CD4-positive, alpha-beta T cell treated with Interleukin-4 for 4 hours (primary cell): ENCODE results near the gene ANKRD18B.
"Not testable (repeated sequence)": the region's sequence is repeated elsewhere in the genome, so short reads cannot be mapped to it uniquely, and the experiment has no call there.

Source experiments
- DNase-seq: peaks from one replicate; pipeline ENCODE4 v3.0.0-alpha.2; 2020

The ANKRD18B gene

DNA sequence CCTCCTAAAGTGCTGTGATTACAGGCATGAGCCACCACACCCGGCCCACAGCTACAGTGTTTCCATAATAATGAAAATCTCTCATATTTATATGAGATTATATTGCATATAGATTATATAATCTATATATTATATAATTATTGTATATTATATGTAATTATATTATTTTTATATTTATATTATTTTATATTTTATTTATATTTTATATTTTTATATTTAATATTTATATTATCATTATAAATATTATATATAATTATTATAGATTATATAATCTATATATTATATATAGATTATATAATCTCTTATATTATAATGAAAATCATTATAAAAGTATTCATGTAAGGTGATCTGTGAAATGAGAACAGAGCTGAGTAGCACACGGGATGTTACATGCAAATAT is 11.5 kb downstream of the ANKRD18B start:
- no peak for DNase-seq

DNA sequence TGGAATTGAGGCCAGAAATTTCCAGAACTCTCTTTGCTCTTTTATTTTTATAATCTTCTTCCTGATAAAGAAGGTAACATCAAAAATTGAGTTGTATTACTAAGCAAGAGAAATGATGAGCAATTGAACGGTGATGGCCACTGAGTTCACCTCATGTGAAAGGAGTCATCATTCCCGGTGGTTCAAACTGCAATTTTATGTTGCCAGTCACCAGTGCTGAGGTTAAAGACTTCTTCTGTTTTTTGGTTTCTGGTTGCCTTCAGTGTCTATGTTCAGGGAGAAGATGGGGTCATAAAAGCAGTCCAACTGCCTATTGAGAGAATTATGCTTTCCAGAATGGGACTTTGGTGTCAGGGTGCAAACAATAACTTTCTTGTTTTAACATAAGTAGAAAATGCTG is 19.4 kb downstream of the ANKRD18B start:
- not testable (repeated sequence) for DNase-seq

DNA sequence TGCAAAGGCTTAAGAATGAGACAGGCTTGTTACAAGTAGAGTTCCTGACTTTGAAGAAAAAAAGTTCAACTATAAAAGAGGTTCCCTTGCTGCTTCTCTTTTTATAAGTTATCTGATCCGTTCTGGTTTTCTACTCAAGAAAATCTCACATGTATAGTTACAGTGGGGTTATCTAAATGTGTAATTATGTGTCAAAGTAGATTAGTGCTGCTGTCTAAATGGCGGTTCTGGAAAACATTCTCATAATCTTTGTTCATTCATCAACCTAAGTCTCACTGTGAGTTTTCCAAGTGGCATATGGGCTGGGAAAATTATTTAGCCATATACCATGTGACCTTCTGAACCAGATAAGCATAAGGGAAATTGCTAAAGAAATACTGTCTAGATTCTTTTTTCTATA is 21.7 kb downstream of the ANKRD18B start:
- not testable (repeated sequence) for DNase-seq

DNA sequence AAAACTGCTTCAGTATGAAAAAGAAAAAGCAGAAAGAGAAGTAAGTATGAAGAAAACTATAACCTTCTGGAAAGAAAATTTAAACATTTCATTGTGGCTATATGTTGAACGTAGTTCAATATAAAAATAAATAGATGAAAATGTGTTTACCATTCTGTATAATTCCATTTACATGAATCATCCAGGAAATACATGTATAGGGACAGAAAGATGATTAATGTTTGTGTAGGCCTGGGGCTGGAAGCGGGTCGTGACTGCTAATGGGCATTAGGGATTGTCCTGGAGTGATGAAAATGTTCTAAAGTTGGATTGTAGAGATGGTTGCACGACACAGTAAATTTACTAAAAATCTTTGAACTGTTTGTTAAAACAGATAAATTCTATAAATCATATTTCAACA is 24.8 kb downstream of the ANKRD18B start:
- not testable (repeated sequence) for DNase-seq

DNA sequence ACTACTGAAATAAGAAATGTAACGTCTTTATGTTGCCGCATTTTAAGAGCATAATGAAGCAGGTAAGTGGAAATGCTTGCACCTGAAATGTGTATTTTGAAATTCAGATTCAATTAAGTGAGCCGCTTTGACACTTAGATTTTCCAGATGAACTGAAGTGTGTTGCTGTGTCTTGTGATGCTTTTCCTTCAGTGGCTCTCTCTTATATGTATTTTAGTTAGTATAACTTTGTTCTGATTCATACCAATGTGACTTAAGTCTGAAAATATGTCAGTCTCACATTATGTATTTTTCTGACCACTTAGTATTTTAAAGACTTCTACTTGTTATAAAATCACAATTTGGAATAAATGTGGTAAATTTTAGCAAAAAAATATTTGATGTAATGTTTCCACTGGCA is 25.4 kb downstream of the ANKRD18B start:
- not testable (repeated sequence) for DNase-seq

DNA sequence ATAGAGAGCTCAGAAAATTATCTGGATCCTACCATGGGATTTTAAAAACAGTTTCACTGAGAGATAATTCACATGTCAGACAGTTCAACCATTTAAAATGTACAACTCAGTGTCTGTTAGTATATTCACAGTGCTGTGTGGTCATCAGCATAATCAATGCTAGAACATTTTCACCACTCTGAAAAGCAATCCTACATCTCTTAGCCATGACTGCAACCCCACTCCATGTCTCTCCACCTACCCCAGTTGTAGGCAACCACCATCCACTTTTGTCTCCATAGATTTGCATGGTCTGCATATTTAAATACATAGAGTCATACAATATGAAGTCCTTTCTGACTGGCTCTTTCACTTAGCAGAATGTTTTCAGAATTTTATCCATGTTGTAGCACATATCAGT is 27.1 kb downstream of the ANKRD18B start:
- not testable (repeated sequence) for DNase-seq

DNA sequence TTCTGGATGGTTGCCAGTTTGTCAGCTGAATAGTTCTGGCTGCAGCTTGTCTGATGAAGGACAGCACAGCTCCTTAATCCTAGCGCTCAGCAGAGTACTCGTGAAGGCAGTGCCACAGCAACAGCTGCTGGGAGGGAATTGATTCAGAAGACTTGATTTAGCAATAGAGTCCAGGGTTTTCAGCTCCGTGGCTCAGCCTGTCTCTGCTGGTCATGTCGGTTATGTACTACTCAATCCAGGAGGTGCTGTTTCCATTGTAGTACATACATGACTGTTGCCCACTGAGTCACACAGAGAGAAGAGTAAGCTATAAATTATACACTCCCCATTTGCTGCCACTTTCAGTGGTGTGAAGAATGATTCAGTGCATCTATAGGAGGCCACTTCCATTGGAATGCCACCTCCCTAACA is 28.3 kb downstream of the ANKRD18B start:
- not testable (repeated sequence) for DNase-seq

DNA sequence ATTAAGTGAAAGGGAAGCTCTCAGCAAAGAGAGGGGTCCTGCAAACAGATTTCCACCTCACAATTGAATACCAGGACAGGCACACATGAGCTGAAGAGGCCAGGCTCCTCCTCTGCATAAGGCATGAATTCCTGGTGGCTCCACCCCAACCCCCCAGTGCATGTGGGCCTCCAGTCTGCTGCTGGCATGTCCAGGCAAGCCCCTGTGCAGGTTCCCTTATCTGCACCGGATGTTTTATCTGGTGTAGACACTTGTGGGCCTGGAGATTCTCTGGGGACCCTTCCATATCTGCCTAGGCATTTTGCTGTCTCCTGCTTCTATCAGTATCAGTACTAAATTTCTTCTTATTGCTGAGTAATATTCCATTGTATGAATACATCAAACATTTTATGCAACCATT is 36.2 kb downstream of the ANKRD18B start:
- DNase-seq, result not testable (repeated sequence)

DNA sequence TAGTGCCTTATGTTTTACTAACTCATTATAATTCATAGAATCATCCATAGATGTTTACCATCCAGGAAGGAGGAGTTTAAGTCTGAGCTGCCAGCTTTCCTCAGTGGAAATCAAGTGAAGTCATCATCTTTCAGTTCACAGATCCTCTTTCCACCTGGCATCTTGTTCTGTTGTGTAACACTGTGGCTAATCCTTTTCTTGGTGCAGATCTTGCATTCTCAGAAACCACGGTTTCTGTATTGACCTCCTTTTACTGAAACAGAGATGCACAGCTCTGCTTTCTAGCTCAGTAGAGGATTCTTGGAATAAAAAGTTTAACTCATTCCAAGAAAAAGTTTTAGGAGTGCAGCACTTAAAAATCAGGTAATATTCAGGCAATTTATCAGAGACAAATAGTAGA is 38.1 kb downstream of the ANKRD18B start:
- not testable (repeated sequence) for DNase-seq

DNA sequence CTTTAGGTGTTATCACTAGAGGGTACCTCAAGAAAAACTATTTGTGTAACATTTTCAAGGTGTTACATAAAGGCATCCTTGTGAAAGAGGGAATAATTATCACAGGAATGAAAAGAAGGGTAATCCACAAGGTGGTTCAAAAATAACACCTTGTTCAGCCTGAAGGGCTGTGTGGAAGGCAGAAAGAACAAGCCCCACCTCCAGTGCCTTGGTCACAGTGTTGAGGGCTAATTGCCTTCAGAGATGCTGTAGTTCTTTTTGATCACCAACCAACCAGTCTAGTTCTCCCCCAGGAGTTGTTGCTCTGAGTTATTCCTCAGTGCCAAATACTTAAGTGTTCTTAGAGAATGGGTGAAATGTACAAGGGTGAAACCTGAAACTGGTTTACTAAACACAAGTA is 43.7 kb downstream of the ANKRD18B start:
- DNase-seq, result not testable (repeated sequence)

DNA sequence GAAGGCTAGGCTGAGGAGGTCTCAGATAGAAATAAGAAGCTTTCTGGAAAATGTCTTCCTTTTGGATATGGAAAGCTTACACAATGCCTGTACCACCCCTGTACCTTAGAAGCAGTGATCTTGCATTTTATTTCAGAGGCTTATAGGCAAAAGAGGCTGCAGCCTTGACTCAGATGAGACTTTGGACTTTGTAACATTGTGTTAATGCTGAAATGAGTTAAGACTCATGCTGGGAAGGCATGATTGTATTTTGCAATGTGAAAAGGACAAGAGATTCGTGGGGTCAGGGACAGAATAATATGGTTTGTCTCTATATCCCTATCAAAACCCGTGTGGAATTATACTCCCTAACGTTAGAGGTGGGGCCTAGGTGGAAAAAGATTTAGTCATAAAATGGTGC is 53.7 kb downstream of the ANKRD18B start:
- not testable (repeated sequence) for DNase-seq

DNA sequence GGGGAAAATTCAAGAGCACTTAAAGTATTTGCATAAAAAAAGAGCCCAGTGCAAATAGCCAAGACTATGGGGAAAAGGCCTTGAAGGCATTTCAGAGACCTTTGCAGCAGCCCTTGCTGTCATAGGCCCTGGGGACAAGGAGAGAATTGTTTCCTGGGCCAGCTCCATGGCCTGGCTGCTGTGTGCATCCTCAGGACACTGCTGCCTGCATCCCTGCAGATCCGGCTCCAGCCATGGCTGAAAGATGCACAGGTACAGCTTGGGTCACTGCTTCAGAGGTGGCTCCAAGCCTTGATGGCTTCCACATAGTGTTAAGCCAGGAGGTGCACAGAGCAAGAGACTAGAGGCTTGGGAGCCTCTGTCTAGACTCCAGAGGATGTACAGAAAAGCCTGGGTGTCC is 55.9 kb downstream of the ANKRD18B start:
- not testable (repeated sequence) for DNase-seq

DNA sequence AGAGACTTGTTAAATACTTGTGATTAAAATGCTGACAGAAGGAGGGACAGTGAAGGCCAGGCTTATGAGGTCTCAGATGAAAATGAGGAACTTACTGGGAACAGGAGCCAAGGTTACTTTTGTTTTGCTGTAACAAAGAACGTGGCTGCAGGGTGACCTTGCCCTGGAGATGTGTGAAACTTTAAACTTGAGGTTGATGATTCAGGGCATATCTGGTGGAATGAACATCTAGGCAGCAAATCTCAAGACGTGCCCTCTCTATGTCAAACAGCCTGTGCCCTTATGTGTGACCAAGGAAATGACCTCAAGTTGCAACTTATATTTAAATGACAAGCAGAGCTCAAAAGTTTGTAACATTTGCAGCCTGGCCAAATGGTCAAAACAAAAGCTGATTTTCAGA is 58.6 kb downstream of the ANKRD18B start:
- DNase-seq, result not testable (repeated sequence)

DNA sequence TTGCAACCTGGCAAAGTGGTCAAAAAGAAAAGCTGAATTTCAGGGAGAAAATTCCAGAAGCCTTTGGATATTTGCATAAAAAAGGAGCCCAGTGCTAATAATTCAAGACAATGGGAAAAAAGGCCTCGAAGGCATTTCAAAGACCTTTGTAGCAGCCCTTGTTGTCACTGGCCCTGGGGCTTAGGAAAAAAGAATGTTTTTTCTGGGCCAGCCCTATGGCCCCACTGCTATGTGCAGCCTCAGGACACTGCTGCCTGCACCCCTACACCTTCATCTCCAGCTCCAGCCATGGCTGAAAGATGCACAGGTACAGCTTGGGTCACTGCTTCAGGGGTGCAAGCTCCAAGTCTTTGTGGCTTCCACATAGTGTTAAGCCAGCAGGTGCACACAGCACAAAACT is 62.1 kb downstream of the ANKRD18B start:
- DNase-seq, result not testable (repeated sequence)

DNA sequence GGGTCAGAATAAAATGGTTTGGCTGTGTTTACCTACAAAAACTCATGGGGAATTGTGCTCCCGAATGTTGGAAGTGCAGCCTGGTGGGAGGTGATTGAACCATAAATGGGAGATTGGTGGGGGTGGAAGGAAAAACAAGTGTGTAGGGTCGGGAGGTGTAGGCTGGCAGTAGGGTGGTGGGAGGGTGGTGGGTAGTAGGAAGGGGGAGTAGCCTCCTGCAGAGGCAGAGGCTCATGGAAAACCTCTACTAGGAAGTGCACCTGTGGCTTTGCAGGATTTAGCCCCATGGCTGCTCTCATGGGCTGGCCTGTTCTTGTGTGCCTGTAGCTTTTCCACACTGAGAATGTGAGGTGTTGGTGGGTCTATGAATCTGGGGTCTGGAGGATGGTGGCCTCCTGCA is 63.7 kb downstream of the ANKRD18B start:
- not testable (repeated sequence) for DNase-seq

DNA sequence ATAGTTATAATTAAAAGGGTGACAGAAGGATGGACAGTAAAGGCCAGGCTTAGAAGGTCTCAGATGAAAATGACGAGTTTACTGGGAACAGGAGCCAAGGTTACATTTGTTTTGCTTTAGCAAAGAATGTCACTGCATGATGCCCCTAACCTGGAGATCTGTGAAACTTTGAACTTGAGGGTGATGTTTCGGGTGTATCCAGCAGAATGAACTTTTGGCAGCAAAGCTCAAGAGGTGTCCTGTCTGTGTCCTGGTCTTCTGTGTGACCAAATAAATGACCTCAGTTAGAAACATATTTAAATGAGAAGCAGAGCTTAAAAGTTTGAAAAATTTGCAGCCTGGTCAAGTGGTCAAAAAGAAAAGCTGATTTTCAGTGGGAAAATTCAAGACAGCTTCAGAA is 64.8 kb downstream of the ANKRD18B start:
- not testable (repeated sequence) for DNase-seq

DNA sequence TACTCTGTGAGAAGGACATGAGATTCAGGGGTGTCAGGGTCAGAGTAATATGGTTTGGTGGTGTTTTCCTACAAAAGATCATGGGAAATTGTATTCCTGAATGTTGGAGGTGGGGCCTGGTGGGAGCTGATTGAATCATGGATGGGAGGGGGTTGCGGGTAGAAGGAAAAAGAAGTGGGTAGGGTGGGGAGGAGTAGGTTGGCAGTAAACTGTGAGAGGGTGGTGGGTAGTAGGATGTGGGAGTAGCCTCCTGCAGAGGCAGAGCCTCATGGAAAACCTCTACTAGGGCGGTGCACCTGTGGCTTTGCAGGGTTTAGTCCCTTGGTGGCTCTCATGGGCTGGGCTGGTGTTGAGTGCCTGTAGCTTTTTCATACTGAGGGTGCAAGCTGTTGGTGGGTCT is 66.8 kb downstream of the ANKRD18B start:
- DNase-seq, result not testable (repeated sequence)

DNA sequence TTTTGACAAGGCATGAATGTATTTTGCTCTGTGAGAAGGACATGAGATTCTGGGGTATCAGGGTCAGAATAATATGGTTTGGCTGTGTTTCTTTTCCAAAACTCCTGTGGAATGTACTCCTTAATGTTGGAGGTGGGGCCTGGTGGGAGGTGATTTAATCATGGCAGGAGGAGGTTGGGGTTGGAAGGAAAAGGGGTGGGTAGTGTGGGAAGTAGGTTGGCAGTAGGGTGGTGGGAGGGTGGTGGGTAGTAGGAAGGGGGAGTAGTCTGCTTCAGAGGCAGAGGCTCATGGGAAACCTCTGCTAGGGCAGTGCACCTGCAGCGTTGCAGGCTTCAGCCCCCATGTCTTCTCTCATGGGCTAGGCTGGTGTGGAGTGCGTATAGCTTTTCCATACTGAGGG is 72.9 kb downstream of the ANKRD18B start:
- DNase-seq, result not testable (repeated sequence)

DNA sequence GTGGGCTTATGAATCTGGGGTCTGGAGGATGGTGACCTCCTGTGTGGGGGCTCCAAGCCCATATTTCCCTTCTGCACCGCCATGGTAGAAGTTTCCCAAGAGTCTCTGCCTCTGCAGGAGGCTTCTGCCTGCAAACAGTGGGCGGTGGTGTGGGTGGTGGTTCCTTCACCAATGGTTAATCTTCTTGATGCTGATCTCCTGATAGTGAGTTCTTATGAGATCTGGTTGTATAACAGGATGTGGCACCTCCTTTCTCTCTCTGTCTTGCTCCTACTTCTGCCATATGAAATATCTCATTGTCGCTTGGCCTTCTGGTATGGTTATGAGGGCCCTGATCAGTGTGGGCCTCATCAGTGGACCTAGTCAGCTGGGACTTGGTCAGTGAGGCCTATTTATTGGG is 73.3 kb downstream of the ANKRD18B start:
- DNase-seq, result not testable (repeated sequence)

DNA sequence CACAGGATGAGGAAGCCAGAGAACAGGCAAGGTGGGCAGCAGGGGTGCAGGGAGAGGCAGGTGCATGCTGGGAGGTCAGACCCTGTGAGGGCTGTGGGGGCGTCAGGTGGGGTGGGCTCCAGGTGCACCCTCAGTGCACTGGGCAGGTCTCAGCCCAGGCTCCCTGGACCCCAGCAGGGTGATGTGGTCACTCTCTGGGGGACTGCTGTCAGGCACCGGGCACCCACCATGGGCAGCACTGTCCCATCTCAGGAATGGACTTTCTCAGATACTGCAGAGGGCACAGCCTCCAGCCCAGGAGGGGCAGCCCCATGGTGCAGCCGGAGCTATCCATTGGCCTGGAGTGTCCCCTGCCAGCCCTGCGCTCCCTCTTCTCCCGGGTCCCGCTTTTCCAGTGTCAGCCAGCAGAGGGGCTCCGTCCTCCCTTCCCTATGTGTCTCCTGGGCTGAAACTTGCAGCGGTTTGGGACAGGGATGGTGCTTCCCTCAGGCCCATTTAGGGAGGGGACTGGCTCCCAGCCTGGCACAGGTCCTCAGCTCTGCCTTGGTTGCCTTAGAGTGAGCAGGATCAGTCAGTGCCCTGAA is 74.8 kb downstream of the ANKRD18B start:
- DNase-seq, result not testable (repeated sequence)

DNA sequence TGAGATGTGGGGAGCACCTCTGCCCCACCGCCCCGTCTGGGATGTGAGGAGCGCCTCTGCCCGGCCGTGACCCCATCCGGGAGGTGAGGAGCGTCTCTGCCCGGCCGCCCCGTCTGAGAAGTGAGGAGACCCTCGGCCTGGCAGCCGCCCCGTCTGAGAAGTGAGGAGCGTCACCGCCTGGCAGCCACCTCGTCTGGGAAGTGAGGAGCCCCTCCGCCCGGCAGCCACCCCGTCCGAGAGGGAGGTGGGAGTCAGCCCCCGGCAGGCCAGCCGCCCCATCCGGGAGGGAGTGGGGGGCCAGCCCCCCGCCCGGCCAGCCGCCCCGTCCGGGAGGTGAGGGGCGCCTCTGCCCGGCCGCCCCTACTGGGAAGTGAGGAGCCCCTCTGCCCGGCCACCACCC is 76.9 kb downstream of the ANKRD18B start:
- DNase-seq, result not testable (repeated sequence)

DNA sequence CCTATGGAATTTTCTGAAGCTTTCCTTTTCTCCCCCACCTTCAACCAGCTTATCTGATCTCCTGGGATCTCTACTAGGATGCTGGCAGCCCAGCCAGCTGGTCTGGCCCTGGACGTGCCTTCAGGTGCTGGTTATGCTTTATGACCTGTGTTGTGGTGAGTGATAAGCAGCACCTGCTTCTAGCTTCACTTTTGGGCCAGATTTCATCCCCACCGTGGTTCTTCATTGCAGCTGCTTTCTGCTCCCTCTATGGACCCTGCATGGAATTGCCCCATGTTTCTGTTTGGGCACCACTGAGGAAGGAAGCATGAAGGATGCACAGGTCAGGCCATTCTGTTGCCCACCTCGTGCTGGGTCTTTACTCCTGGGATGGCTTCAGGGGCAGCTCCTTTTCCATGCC is 80.2 kb downstream of the ANKRD18B start:
- not testable (repeated sequence) for DNase-seq

DNA sequence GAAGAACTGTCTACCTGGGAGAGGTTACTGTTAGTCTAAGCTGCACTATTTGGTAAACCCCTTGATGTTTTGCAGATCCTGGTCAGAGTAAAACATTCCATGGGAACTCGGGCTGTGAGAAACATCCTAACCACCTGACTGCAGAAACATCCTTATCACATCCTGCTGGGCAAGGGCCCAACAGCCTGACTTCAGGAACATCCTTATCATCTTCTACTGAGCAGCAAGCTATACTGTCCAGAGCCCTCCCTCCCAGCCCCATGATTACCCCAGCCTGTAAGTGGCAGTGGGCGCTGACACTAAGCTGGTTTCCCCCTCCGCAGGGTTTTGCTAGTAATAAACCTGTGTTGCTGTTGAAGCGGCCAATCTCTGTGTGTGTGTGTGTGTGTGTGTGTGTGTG is 80.9 kb downstream of the ANKRD18B start:
- not testable (repeated sequence) for DNase-seq

DNA sequence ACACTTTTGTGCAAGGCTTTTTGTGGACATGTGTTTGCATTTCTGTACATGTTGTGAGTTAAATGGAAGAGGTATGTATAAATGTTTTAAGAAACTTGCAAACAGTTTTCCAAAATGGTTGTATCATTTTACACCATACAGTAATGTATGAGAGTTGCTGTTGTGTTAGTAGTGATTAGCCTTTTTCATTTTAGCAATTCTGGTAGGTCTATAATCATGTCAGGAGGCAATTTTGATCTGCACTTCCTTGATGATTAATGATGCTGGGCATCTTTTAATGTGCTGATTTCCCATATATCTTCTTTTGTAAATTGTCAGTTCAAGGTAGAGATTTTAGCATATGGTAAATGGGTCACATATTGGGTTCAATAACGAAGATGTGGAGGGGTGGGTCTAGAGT is 87.3 kb downstream of the ANKRD18B start:
- DNase-seq, result no peak

DNA sequence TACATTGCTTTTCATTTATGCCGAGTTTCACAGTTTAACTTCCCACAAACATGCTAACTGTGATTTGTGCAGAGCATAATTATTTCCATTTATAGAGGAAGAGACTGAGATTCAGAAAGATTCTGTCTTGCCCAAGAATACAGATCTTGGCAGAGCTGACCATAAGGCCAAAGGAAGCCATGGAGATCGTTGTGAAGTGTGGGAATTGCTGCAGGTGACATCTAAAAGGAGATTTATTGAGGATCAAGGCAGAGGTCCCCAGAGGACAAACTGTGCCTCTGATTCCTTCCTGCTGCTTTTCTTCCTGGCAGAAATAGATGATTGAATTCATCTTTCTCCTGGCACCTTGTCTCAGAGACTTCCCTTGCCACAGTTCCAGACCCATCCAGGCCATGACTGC is 88.4 kb downstream of the ANKRD18B start:
- DNase-seq, result not testable (repeated sequence)
